ENCODE results near the gene ZBTB8OS. TPM values are rescaled to one million over a fixed set of nuclear protein-coding genes. Genes with fewer than 3 reads are reported as not detected.

ZBTB8OS gene
- 32.3 TPM for total RNA-seq

DNA sequence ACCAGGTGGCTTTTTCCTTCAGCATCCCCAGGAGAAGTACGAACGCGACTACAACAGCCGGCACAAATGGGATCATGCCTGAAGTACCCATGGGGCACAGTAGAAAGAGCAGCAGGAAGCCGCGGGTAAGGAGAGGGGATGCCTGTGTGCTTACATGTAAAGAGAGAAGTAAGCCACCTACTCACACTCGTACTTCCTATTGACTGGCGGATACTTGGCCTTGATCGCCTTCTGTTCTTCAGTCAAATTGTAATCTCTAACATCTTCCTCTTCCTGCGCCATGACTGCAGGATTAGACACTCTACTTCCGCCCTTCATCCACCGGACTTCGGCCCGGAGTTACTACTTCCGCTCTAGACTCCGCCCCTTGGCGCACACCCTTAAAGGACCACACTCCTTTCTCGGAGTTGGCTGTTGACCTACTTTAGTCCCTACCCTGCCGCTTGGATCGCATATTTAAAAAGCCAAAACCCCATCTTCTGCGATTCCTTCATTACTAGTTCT lies at the start of gene ZBTB8OS:
Gene ZBTB8OS (minus strand): TSS at position 303 of the 504 bp plus-strand sequence. CDS start 21 bp downstream, at position 282.

DNA sequence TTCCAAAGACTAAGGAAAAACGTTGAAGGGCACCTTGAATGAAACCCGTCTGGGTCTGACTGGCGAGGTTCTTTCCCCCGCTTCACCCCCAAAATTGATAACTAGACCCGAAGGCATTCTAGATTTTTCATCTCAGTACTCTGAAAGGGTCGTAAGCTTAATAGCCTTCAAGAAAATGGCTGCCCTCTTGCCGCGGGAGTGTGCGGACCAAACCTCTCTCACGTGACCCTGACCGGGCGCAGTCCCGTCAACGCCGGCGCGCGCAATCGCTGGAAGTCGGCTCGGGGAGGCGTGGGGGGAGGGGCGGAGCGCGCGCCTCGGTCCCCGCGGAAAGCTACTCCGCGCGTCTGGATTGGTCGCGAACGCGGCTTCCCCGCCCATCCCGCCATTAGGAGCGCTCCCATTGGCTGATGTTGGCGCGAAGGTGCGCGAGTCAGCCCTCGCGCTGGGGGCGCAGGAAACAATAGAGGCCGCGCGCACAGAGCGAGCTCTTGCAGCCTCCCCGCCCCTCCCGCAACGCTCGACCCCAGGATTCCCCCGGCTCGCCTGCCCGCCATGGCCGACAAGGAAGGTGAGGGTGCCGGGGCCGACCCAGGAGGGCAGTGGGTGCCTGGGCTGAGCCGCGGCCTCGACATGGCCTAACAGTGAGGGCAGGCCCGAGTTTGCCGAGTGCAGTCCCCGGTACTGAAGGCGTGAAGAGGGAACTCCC lies 556 bp upstream of the ZBTB8OS start, which contains the start of gene RBBP4:
Gene RBBP4 (plus strand): TSS at position 457 of the 709 bp plus-strand sequence. CDS start 99 bp downstream, at position 556.

Small RNAs within 50 kb of the gene (small RNA-seq; reads per million reads assigned to genes)
- gene RF00019, result not detected

Other genes with a start within 250 kb of the ZBTB8OS start
- 16.4 TPM for gene ZBTB8B, start 185.5 kb downstream of the ZBTB8OS start, total RNA-seq
- 25.8 TPM for gene ZBTB8A, start 111.1 kb downstream of the ZBTB8OS start, total RNA-seq
- 142 TPM for gene RBBP4, start 658 bp upstream of the ZBTB8OS start, total RNA-seq
- gene SYNC, start 52.2 kb upstream of the ZBTB8OS start, total RNA-seq, result 7.8 TPM
- gene YARS1, start 166.8 kb upstream of the ZBTB8OS start, total RNA-seq, result 56.5 TPM
- 59.3 TPM for gene S100PBP, start 167.1 kb upstream of the ZBTB8OS start, total RNA-seq
- 30.2 TPM for gene FNDC5, start 220.4 kb upstream of the ZBTB8OS start, total RNA-seq
- 83.5 TPM for gene HPCA, start 235.9 kb upstream of the ZBTB8OS start, total RNA-seq

All from diencephalon (tissue), 1 donor.